WERI-Rb-1 (cell line): Measurements from ENCODE around the gene CDK5RAP3.

Source experiments
- DNase-seq: peaks from one replicate; pipeline ENCODE4 v3.0.0-alpha.2; 2020
- H3K27ac ChIP-seq: fragments of 250-450 bp; sonication (Bioruptor Pico); 2 replicates; pipeline ENCODE4 v1.5.1; 2020; ENCODE audit warnings: mild to moderate bottlenecking, moderate library complexity
- H3K27me3 ChIP-seq: fragments of 250-450 bp; sonication (Bioruptor Pico); 2 replicates; pipeline ENCODE4 v1.5.1; 2021; ENCODE audit warnings: mild to moderate bottlenecking, low read depth, moderate library complexity; ENCODE audit not compliant: insufficient read depth, severe bottlenecking
- H3K36me3 ChIP-seq: fragments of 250-450 bp; sonication (Bioruptor Pico); 2 replicates; pipeline ENCODE4 v1.5.1; 2020; ENCODE audit warnings: mild to moderate bottlenecking, moderate library complexity
- H3K4me3 ChIP-seq: 2 replicates; pipeline ENCODE4 v1.5.1; 2011; ENCODE audit warnings: low read depth, mild to moderate bottlenecking, control low read depth, low read length
- H3K9me3 ChIP-seq: fragments of 250-450 bp; sonication (Bioruptor Pico); 2 replicates; pipeline ENCODE4 v1.5.1; 2021; ENCODE audit warnings: mild to moderate bottlenecking, moderate library complexity; ENCODE audit not compliant: severe bottlenecking
- TF ChIP-seq, protein P1 (sequence below): IDR thresholded peaks from 2 replicates; pipeline ENCODE4 v1.5.1; 2011; ENCODE audit warnings: low read depth, mild to moderate bottlenecking, control low read depth, inconsistent platforms, low read length

The CDK5RAP3 gene

DNA sequence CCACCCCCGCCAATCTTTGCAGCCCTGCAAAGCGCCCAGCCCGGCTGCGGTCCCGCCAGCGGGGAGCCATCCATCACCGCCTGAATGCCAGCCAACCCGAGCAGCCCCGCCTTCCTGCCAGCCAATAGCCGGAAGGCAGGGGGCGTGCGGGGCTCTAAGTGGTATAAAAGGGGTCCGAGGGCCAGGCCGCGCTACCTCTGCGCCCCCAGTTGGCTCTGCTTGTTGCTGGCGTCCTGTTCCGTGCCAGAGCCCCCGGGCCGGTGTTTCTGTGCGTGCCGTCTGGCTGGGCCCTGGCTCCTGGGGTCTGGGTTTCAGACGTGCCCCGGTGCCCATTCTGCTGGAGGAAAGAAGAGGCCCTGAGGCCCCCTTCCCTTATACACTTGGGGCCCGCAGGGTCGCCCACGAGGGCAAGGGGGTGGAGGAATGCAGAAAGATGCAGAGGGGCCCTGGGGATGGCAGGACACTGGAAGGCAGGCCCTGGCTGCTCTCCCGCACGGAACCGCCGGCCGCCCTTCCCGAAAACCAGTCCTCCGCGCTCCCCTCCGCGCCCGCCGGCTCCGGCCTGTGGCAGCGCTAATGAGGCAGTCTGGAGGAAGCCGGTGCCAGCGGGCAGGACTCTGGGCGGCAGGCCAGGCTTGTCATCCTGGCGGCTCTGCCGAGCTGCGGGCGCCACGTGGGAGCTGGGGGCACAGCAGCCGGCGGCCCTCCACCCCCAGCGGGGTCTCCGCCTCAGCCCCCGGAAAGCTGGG, 52.7 kb downstream of the CDK5RAP3 start:
- peak overlapping the region; percentile 46 for H3K4me3 ChIP-seq
- H3K9me3 ChIP-seq, result no peaks in the 10 kb centered on the region
- no peaks in the 10 kb centered on the region for H3K36me3 ChIP-seq
- TF ChIP-seq, protein P1, sequence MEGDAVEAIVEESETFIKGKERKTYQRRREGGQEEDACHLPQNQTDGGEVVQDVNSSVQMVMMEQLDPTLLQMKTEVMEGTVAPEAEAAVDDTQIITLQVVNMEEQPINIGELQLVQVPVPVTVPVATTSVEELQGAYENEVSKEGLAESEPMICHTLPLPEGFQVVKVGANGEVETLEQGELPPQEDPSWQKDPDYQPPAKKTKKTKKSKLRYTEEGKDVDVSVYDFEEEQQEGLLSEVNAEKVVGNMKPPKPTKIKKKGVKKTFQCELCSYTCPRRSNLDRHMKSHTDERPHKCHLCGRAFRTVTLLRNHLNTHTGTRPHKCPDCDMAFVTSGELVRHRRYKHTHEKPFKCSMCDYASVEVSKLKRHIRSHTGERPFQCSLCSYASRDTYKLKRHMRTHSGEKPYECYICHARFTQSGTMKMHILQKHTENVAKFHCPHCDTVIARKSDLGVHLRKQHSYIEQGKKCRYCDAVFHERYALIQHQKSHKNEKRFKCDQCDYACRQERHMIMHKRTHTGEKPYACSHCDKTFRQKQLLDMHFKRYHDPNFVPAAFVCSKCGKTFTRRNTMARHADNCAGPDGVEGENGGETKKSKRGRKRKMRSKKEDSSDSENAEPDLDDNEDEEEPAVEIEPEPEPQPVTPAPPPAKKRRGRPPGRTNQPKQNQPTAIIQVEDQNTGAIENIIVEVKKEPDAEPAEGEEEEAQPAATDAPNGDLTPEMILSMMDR, result peak; percentile 34
- peaks cover 5% of the 10 kb centered on the region for H3K27me3 ChIP-seq
- peak; percentile 78 for DNase-seq
- no peak overlapping the region for H3K27ac ChIP-seq

DNA sequence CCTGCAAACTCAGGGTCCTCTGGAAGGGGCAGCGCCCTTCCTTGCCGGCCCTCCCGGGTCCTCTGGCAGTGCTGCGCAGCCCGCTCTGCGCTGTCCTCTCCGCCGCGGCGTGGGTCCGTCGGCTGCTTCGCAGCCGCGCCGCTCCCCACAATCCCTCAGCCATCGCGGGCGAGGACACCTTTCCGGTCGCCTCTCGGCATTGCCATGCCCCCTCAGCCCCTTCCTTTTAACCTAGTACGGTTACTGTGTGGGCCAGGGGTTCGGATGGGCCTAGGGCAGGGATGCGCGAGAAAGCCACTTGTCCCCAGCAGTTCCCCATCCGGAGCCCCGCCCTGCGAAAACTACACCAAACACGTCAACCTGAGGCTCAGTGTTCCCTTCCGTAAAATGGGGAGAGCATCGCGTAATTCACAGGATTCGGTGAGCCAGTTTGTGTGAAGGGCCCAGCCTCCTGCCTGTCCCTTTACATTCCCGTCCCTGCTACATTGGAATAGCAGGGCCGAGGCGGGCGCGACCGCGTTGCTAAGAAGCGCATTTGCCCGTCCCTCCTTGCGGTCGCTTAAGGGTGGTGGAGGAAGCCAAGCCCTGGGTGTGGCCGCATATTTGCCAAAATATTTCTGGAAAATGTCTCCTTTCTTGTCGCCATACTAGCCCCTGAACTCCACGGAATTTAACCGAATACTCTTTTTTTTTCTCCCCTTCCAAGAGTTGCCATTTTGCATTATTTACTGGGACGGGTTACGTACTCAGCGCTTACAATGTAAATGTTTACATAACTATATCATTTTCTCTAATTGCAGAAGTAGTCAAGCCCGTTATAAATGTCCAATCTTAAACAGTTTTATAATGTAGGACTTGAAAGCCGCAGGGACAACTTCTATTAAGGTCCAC, 53.5 kb downstream of the CDK5RAP3 start:
- TF ChIP-seq, protein P1, result no peak
- H3K9me3 ChIP-seq, result no peaks in the 10 kb centered on the region
- H3K27me3 ChIP-seq, result peaks cover 5% of the 10 kb centered on the region
- H3K27ac ChIP-seq, result no peak overlapping the region
- DNase-seq, result peak; percentile 25
- H3K36me3 ChIP-seq, result no peaks in the 10 kb centered on the region
- H3K4me3 ChIP-seq, result peak overlapping the region; percentile 46

DNA sequence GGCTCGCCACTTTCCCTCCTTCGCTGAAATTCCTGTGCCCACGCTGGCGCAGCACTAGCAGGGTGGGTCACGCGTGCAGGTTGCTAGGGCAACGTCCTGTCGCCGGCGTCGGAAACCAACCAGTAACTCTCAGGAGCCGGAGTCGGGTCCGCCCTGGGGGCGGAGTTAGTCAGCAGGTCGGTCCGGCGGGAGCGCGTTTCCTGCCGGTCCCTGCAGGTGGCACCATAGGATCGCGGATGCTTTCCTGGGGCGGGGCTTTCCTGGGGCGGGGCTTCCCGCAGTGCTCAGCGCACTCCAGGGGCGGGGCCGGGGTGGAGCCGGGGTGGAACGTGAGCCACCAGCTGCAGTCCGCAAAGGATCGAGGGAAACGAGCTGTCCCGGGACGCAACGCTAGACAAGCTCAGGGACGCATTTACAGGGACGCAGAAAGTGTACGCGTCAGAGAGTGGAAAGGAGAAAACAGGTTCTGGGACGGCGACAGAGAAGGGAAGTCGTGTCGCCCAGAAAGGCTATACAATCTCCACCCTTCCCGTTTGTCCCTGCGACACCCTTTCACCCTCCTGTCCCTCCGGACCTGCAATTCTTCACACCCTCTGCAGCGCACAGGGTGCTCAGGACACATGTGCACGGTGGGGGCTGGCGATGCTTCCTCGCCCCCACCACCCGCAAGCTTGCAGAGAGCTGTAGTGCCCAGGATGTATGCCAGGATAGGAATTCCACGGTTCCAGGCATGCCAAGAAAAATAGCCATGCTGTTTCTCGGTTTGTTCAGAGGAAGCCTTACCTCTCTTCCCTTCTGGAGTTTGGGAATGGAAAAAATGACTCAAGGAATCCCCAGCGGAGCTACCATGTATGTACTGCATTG, 54.4 kb downstream of the CDK5RAP3 start:
- TF ChIP-seq, protein P1, result peak; percentile 89
- peak; percentile 98 for DNase-seq
- no peaks in the 10 kb centered on the region for H3K36me3 ChIP-seq
- H3K4me3 ChIP-seq, result peak overlapping the region; percentile 57
- no peak overlapping the region for H3K27ac ChIP-seq
- H3K9me3 ChIP-seq, result no peaks in the 10 kb centered on the region
- H3K27me3 ChIP-seq, result peaks cover 5% of the 10 kb centered on the region

DNA sequence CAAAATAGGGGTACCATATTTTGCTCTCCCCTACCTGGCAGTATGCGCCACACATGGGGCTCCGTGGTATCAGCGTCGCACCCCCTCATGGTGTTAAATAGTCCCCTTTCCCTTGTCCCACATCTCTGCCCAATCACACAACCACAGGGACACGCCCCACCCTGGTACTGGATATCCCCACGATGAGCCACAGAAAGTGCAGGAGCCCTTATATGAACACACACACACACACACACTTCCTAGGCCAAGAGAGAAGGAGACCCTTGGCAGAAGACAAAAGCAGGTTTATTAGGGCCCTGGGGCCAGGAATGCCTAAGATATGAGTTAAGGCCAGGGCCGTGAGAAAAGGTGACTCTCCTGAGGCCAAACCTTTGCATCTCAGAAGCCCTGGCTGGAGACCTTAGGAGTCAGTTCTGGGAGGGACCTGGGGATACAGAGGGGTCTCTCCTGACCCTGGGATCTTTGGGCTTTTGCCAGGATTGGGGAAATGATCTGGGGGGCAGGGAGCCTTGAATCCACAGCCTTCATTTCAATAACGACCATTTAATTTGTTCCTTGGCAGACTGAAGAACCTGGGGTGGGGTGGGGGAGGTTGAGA, 55.1 kb downstream of the CDK5RAP3 start:
- Histone ChIP-seq H3K36me3 (no peaks in the 10 kb centered on the region), H3K27me3 (peaks cover 5% of the 10 kb centered on the region), H3K4me3 (peak overlapping the region; percentile 57; the same call in 1 of the 2 replicates), H3K9me3 (no peaks in the 10 kb centered on the region), H3K27ac (no peak overlapping the region)
- TF ChIP-seq, protein P1, result no peak
- DNase-seq, result no peak
